A549 (cell line): ENCODE measurements around the gene ITPRIPL2. TPM values are rescaled to one million over a fixed set of nuclear protein-coding genes. Genes with fewer than 3 reads are reported as not detected.
A peak's percentile ranks its signal among the peaks of the same experiment; 100 is the strongest.

ENCODE experiments used
- ATAC-seq, 2 experiments: fragments of 200-7000 bp in 1 of 2; fragments of >200 bp in 1 of 2; cut with Nextera tagmentation in 1 of 2; cut with Tn5 transposase in 1 of 2; 3 replicates each; pipeline versions ENCODE4 v1.8.0 to v1.9.1; 2018 to 2020; ENCODE audit warnings: mild to moderate bottlenecking in 1 of 2, moderate library complexity in 1 of 2
- CTCF ChIA-PET: fragments of 300-600 bp; sonication (Branson Sonifier 250); formaldehyde crosslinking; extraction: SDS; loops from one replicate; lab custom pipeline; 2021; ENCODE audit warnings: antibody characterized with exemption, inconsistent platforms; lab: Yijun Ruan, JAX
- POLR2A ChIA-PET: fragments of 350-600 bp; formaldehyde crosslinking; extraction: SDS; loops from one replicate; lab custom pipeline; 2021; ENCODE audit warnings: antibody characterized with exemption, inconsistent platforms; lab: Yijun Ruan, JAX
- DNase-seq, 2 experiments: peaks; one replicate each; pipeline versions ENCODE4 v3.0.0 to v3.0.0-alpha.2; 2011 to 2016; ENCODE audit warnings: low read depth in 1 of 2, low spot score in 1 of 2
- FAIRE-seq: peaks from 2 replicates; lab custom pipeline; 2011; peaks lifted over from hg19 to GRCh38; lab: Jason Lieb, UNC
- H3K27ac ChIP-seq, 2 experiments: fragments of >200 bp; sonication (Bioruptor Twin); formaldehyde crosslinking; 3 replicates each; pipeline ENCODE4 v1.5.1; 2016 to 2017
- H3K4me1 ChIP-seq: fragments of >200 bp; sonication (Bioruptor Twin); formaldehyde crosslinking; 3 replicates; pipeline ENCODE4 v1.6.1; 2016
- H3K4me2 ChIP-seq: fragments of >200 bp; sonication (Bioruptor Twin); formaldehyde crosslinking; 3 replicates; pipeline ENCODE4 v1.6.1; 2016
- H3K4me3 ChIP-seq: fragments of >200 bp; sonication (Bioruptor Twin); formaldehyde crosslinking; 3 replicates; pipeline ENCODE4 v1.5.1; 2016
- H3K9me3 ChIP-seq: fragments of >200 bp; sonication (Bioruptor Twin); formaldehyde crosslinking; 3 replicates; pipeline ENCODE4 v1.6.1; 2016
- E2F6 ChIP-seq: IDR thresholded peaks from 2 replicates; pipeline ENCODE4 v1.6.1; 2012; ENCODE audit warnings: low read depth, borderline replicate concordance
- EHF ChIP-seq: fragments of 250-450 bp; sonication (Bioruptor Pico); IDR thresholded peaks from 2 replicates; pipeline ENCODE4 v1.5.0; 2020; ENCODE audit warnings: mild to moderate bottlenecking
- FOSB ChIP-seq: fragments of 250-450 bp; sonication (Bioruptor Pico); IDR thresholded peaks from 2 replicates; pipeline ENCODE4 v1.5.0; 2020; ENCODE audit warnings: mild to moderate bottlenecking, moderate library complexity
- HEYL ChIP-seq: fragments of 250-450 bp; sonication (Bioruptor Pico); IDR thresholded peaks from 2 replicates; pipeline ENCODE4 v1.8.0; 2021; ENCODE audit warnings: mild to moderate bottlenecking, moderate library complexity
- HOXB13 ChIP-seq: fragments of 250-450 bp; sonication (Bioruptor Pico); IDR thresholded peaks from 2 replicates; pipeline ENCODE4 v1.5.0; 2020; ENCODE audit warnings: low read depth, mild to moderate bottlenecking, moderate library complexity
- KDM1A ChIP-seq: fragments of 200-600 bp; sonication (generic); IDR thresholded peaks from 2 replicates; pipeline ENCODE4 v1.6.1; 2016; ENCODE audit warnings: low read depth, mild to moderate bottlenecking
- KDM5A ChIP-seq: fragments of 200-600 bp; sonication (generic); IDR thresholded peaks from 2 replicates; pipeline ENCODE4 v1.6.1; 2016; ENCODE audit warnings: antibody characterized with exemption, mild to moderate bottlenecking
- MAFK ChIP-seq: fragments of 450-650 bp; IDR thresholded peaks from 2 replicates; pipeline ENCODE4 v1.6.1; 2014; ENCODE audit not compliant: partially characterized antibody
- MAZ ChIP-seq: fragments of 150-350 bp; IDR thresholded peaks from 2 replicates; pipeline ENCODE4 v1.6.1; 2014; ENCODE audit warnings: antibody characterized with exemption, low read depth, low read length, borderline replicate concordance
- MYC ChIP-seq: IDR thresholded peaks from 2 replicates; pipeline ENCODE4 v1.6.1; 2012; ENCODE audit warnings: mild to moderate bottlenecking, inconsistent platforms, low read length, improper control_type of control experiment, borderline replicate concordance
- PHF8 ChIP-seq: fragments of 200-600 bp; sonication (generic); IDR thresholded peaks from 2 replicates; pipeline ENCODE4 v1.6.1; 2016; ENCODE audit warnings: low read depth, mild to moderate bottlenecking, antibody characterized with exemption, moderate library complexity, borderline replicate concordance
- POLR2A ChIP-seq: IDR thresholded peaks from 2 replicates; pipeline ENCODE4 v1.6.1; 2012; ENCODE audit warnings: mild to moderate bottlenecking, low read length
- RAD21 ChIP-seq, 2 experiments: fragments of >200 bp in 1 of 2; sonication (Bioruptor Twin) in 1 of 2; formaldehyde crosslinking in 1 of 2; IDR thresholded peaks in 1 of 2; conservative IDR thresholded peaks in 1 of 2; 2 replicates in 1 of 2; 3 replicates in 1 of 2; pipeline ENCODE4 v1.6.1; 2012 to 2018; ENCODE audit warnings: inconsistent platforms in 1 of 2
- RCOR1 ChIP-seq: fragments of 150-350 bp; IDR thresholded peaks from 2 replicates; pipeline ENCODE4 v1.6.1; 2014; ENCODE audit warnings: antibody characterized with exemption, low read length, low read depth
- RFX5 ChIP-seq: fragments of 450-650 bp; IDR thresholded peaks from 2 replicates; pipeline ENCODE4 v1.7.1; 2014; ENCODE audit warnings: antibody characterized with exemption, mild to moderate bottlenecking, moderate library complexity
- SMC3 ChIP-seq: fragments of >200 bp; sonication (Bioruptor Twin); formaldehyde crosslinking; IDR thresholded peaks from 3 replicates; pipeline ENCODE4 v1.6.1; 2018; ENCODE audit warnings: inconsistent platforms
- TFCP2L1 ChIP-seq: fragments of 250-450 bp; sonication (Bioruptor Pico); IDR thresholded peaks from 2 replicates; pipeline ENCODE4 v1.5.0; 2021; ENCODE audit warnings: mild to moderate bottlenecking
- TP53 ChIP-seq: fragments of 250-450 bp; sonication (Bioruptor Pico); IDR thresholded peaks from 2 replicates; pipeline ENCODE4 v1.5.0; 2021; ENCODE audit warnings: mild to moderate bottlenecking, moderate library complexity
- WGBS: methylation state at CpG from one replicate; pipeline ENCODE4 v1.1.6; 2017; ENCODE audit errors: missing lambda C conversion rate; 5-methylcytosine and 5-hydroxymethylcytosine counted together
- polyA plus RNA-seq, 4 experiments: library from polyadenylated mRNA; depleted of rRNA in 3 of 4; stranded (reverse); fragments of >200 nt; fragmentation: RNase III in 1 of 4; extraction: RNeasy Plus Mini Kit Qiagen cat#74134 plus additional on column Dnase treatment in 1 of 4; gene quantifications; 2 replicates in 3 of 4; 3 replicates in 1 of 4; pipeline ENCODE4 v1.2.3, GENCODE V29; 2011 to 2017
- TF ChIP-seq, protein P1 (sequence below): IDR thresholded peaks from 2 replicates; pipeline ENCODE4 v1.6.1; 2012
- TF ChIP-seq, protein P2 (sequence below): fragments of 150-350 bp; IDR thresholded peaks from 2 replicates; pipeline ENCODE4 v1.6.1; 2014; ENCODE audit warnings: low read depth, mild to moderate bottlenecking, low read length
- TF ChIP-seq, protein P3 (sequence below): fragments of >200 bp; sonication (Bioruptor Twin); formaldehyde crosslinking; IDR thresholded peaks from 3 replicates; pipeline ENCODE4 v1.5.1; 2016
- TF ChIP-seq, protein P4 (sequence below): fragments of 250-450 bp; sonication (Bioruptor Pico); IDR thresholded peaks from 2 replicates; pipeline ENCODE4 v1.5.0; 2020; ENCODE audit warnings: low read depth, mild to moderate bottlenecking, moderate library complexity
- TF ChIP-seq, protein P5 (sequence below): fragments of 200-600 bp; sonication (generic); IDR thresholded peaks from 2 replicates; pipeline ENCODE4 v1.6.1; 2016; ENCODE audit warnings: antibody characterized with exemption, mild to moderate bottlenecking, moderate library complexity

Gene ITPRIPL2
- polyA plus RNA-seq, 2 of the 4 experiments (the other 2 are of a cell fraction), result 15.5 to 17.5 TPM

GRCh38 chr16:19108409-19109287, 5.1 kb upstream of the ITPRIPL2 start:
- DNase-seq (no peak), ATAC-seq (peak in 1 of 2 experiments; percentile 5; a peak in 1 of 6 replicates), FAIRE-seq (no peak)
- no peaks in the 10 kb centered on the region for H3K9me3 ChIP-seq
- no peak overlapping the region for H3K4me3 ChIP-seq
- peak overlapping the region; percentile 66 for H3K4me2 ChIP-seq
- ChIA-PET POLR2A (no interaction called here), CTCF (interaction anchor here (0.7 to 12.5 kb wide), 6 partner anchors 12 to 394 kb away, joined by 3 to 114 read pairs (median 4); no protein-coding TSS in a partner anchor)
- H3K4me1 ChIP-seq, result peaks cover 48% of the 10 kb centered on the region
- TF ChIP-seq, protein P1, sequence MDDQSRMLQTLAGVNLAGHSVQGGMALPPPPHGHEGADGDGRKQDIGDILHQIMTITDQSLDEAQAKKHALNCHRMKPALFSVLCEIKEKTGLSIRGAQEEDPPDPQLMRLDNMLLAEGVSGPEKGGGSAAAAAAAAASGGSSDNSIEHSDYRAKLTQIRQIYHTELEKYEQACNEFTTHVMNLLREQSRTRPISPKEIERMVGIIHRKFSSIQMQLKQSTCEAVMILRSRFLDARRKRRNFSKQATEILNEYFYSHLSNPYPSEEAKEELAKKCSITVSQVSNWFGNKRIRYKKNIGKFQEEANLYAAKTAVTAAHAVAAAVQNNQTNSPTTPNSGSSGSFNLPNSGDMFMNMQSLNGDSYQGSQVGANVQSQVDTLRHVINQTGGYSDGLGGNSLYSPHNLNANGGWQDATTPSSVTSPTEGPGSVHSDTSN, result no peak
- TF ChIP-seq MYC (no peak), E2F6 (no peak), RAD21 (conservative IDR thresholded peaks at IDR 0.05 in 1 of 2, IDR thresholded peaks at IDR 0.05 in 1 of 2) (no peak), TP53 (CRISPR knock-in tag) (no peak), MAZ (no peak), HEYL (CRISPR knock-in tag) (no peak), PHF8 (no peak), KDM1A (no peak), TFCP2L1 (CRISPR knock-in tag) (no peak), MAFK (no peak)
- TF ChIP-seq, protein P2, sequence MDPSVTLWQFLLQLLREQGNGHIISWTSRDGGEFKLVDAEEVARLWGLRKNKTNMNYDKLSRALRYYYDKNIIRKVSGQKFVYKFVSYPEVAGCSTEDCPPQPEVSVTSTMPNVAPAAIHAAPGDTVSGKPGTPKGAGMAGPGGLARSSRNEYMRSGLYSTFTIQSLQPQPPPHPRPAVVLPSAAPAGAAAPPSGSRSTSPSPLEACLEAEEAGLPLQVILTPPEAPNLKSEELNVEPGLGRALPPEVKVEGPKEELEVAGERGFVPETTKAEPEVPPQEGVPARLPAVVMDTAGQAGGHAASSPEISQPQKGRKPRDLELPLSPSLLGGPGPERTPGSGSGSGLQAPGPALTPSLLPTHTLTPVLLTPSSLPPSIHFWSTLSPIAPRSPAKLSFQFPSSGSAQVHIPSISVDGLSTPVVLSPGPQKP, result no peak
- TF ChIP-seq, protein P3, sequence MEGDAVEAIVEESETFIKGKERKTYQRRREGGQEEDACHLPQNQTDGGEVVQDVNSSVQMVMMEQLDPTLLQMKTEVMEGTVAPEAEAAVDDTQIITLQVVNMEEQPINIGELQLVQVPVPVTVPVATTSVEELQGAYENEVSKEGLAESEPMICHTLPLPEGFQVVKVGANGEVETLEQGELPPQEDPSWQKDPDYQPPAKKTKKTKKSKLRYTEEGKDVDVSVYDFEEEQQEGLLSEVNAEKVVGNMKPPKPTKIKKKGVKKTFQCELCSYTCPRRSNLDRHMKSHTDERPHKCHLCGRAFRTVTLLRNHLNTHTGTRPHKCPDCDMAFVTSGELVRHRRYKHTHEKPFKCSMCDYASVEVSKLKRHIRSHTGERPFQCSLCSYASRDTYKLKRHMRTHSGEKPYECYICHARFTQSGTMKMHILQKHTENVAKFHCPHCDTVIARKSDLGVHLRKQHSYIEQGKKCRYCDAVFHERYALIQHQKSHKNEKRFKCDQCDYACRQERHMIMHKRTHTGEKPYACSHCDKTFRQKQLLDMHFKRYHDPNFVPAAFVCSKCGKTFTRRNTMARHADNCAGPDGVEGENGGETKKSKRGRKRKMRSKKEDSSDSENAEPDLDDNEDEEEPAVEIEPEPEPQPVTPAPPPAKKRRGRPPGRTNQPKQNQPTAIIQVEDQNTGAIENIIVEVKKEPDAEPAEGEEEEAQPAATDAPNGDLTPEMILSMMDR, result no peak
- peak overlapping the region; percentile 64 to 82 for H3K27ac ChIP-seq
- WGBS, result 76% methylated on average over 9 of the region's 9 CpGs

GRCh38 chr16:19109288-19109664, 4.5 kb upstream of the ITPRIPL2 start:
- H3K9me3 ChIP-seq, result no peaks in the 10 kb centered on the region
- H3K4me1 ChIP-seq, result peaks cover 48% of the 10 kb centered on the region
- no peak overlapping the region for H3K4me3 ChIP-seq
- FAIRE-seq, result no peak
- DNase-seq, result no peak
- H3K27ac ChIP-seq, result peak overlapping the region in 1 of 2 experiments; percentile 82; a peak in 3 of 6 replicates
- POLR2A ChIA-PET, result no interaction called here
- ATAC-seq, result no peak
- H3K4me2 ChIP-seq, result no peak overlapping the region
- WGBS, result 93% methylated on average over 4 of the region's 4 CpGs
- CTCF ChIA-PET, result interaction anchor here (2.3 to 12.5 kb wide), 2 partner anchors 15 to 23 kb away, joined by 20 to 114 read pairs; no protein-coding TSS in a partner anchor
- TF ChIP-seq RCOR1 (no peak), POLR2A (no peak), HOXB13 (CRISPR knock-in tag) (no peak), SMC3 (no peak), KDM5A (no peak), EHF (CRISPR knock-in tag) (no peak), TFCP2L1 (CRISPR knock-in tag) (no peak), FOSB (CRISPR knock-in tag) (no peak), E2F6 (no peak), RFX5 (no peak)
- TF ChIP-seq, protein P4, sequence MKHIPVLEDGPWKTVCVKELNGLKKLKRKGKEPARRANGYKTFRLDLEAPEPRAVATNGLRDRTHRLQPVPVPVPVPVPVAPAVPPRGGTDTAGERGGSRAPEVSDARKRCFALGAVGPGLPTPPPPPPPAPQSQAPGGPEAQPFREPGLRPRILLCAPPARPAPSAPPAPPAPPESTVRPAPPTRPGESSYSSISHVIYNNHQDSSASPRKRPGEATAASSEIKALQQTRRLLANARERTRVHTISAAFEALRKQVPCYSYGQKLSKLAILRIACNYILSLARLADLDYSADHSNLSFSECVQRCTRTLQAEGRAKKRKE (CRISPR knock-in tag), result no peak
- TF ChIP-seq, protein P5, sequence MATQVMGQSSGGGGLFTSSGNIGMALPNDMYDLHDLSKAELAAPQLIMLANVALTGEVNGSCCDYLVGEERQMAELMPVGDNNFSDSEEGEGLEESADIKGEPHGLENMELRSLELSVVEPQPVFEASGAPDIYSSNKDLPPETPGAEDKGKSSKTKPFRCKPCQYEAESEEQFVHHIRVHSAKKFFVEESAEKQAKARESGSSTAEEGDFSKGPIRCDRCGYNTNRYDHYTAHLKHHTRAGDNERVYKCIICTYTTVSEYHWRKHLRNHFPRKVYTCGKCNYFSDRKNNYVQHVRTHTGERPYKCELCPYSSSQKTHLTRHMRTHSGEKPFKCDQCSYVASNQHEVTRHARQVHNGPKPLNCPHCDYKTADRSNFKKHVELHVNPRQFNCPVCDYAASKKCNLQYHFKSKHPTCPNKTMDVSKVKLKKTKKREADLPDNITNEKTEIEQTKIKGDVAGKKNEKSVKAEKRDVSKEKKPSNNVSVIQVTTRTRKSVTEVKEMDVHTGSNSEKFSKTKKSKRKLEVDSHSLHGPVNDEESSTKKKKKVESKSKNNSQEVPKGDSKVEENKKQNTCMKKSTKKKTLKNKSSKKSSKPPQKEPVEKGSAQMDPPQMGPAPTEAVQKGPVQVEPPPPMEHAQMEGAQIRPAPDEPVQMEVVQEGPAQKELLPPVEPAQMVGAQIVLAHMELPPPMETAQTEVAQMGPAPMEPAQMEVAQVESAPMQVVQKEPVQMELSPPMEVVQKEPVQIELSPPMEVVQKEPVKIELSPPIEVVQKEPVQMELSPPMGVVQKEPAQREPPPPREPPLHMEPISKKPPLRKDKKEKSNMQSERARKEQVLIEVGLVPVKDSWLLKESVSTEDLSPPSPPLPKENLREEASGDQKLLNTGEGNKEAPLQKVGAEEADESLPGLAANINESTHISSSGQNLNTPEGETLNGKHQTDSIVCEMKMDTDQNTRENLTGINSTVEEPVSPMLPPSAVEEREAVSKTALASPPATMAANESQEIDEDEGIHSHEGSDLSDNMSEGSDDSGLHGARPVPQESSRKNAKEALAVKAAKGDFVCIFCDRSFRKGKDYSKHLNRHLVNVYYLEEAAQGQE, result no peak
- TF ChIP-seq, protein P1, result no peak
